Retinal pigment epithelial cell (primary cell): ENCODE results near the gene PLD2.

ENCODE experiments used
- DNase-seq: peaks from one replicate; pipeline ENCODE4 v3.0.0-alpha.2; 2010; ENCODE audit warnings: low read depth
- H3K4me3 ChIP-seq: 2 replicates; pipeline ENCODE4 v1.5.1; 2011; ENCODE audit warnings: mild to moderate bottlenecking, low read length, control low read depth, moderate library complexity
- CTCF ChIP-seq: conservative IDR thresholded peaks from 2 replicates; pipeline ENCODE4 v1.5.1; 2011; ENCODE audit warnings: low read depth, low read length, control low read depth, inconsistent platforms

PLD2 gene

GRCh38 chr17:4806777-4807604 lies at the start of gene PLD2:
Gene PLD2 (plus strand): TSS chr17:4807152. CDS start chr17:4807773, 621 bp downstream.
- DNase-seq: no peak
- TF ChIP-seq CTCF: no peak
- H3K4me3 ChIP-seq: peak within 1 kb of the TSS; percentile 68

- no peak for TF ChIP-seq CTCF
- no peak for DNase-seq
- H3K4me3 ChIP-seq: no peak overlapping the region
These were observed 47.1 kb upstream of the PLD2 start for GRCh38 chr17:4759776-4760236.

- no peak for DNase-seq
- no peak overlapping the region for H3K4me3 ChIP-seq
- no peak for TF ChIP-seq CTCF
These were observed 42.4 kb upstream of the PLD2 start for GRCh38 chr17:4764595-4764994.

- DNase-seq: no peak
- no peak for TF ChIP-seq CTCF
- no peak overlapping the region for H3K4me3 ChIP-seq
These were observed 40.8 kb upstream of the PLD2 start for GRCh38 chr17:4766201-4766600.

- DNase-seq: no peak
- no peak for TF ChIP-seq CTCF
- H3K4me3 ChIP-seq: no peak overlapping the region
These were observed 40.2 kb upstream of the PLD2 start for GRCh38 chr17:4766723-4767122.

- DNase-seq: no peak
- no peak for TF ChIP-seq CTCF
These were observed 38.7 kb upstream of the PLD2 start for GRCh38 chr17:4768298-4768697.

GRCh38 chr17:4769628-4770027 lies 37.3 kb upstream of the PLD2 start:
- no peak overlapping the region for H3K4me3 ChIP-seq
- no peak for TF ChIP-seq CTCF
- DNase-seq: no peak

More at GRCh38 chr17:4768298-4768697, 38.7 kb upstream of the PLD2 start:
- H3K4me3 ChIP-seq: no peak overlapping the region
